ENCODE measurements around the gene MANEAL.

Gene MANEAL

DNA sequence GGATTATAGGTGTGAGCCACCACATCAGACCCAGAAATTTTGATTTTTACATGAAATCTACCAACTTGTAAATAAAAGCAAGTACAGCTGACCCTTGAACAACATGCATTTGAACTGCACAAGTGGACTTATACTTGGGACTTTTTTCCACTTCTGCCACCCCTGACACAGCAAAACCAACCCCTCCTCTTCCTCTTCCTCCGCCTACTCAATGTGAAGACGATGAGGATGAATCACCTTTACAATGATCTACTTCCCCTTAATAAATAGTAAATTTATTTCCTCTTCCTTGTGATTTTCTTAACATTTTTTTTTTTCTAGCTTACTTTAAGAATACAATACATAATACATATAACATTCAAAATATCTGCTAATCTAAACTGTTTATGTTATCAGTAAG is 31.9 kb downstream of the MANEAL start:
- no peak for DNase-seq (ENCODE audit: low read depth, low spot score)

- no peak for DNase-seq (ENCODE audit: low read depth, low spot score)
Observed at GRCh38 chr1:37828410-37829074, 34.9 kb downstream of the MANEAL start.

- no peak for DNase-seq (ENCODE audit: low read depth, low spot score)
Observed at GRCh38 chr1:37831109-37831508, 37.5 kb downstream of the MANEAL start.

DNA sequence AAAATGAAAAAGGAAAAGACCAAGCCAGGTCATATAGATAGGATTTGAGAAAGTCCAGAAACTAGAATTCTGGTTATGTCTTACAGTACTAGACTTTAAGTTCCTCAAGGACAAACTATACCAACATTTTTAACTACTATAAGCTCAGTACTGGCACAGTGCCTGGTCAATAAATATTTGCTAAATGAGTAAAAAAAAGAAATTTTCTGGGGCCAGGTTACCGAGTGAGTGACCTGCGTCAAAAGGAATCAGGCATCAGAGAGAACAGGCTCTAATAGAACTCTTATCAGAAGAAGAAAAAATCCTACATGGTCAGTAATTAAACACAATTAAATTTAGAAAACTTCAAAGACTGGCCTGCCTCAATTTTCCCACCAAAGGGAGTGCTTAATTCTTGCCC is 38.2 kb downstream of the MANEAL start:
- no peak for DNase-seq (ENCODE audit: low read depth, low spot score)

DNA sequence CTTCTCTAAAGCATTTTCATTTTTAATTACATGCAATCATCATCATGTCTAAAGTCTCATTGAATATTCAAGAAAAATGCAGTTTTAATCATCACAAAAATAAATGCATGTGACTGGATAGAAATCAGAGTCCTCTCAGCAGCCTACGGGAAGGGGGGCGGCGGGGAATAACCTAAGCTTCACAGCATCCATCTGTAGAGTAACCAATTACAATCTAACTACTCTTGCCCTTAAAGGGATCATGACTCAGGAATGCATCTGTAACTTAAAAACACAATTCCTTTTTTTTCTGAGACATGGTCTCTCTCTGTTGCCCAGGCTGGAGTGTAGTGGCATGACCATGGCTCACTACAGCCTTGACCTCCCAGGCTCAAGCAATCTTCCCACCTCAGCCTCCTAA is 43.1 kb downstream of the MANEAL start:
- DNase-seq (ENCODE audit: low read depth, low spot score): no peak

DNA sequence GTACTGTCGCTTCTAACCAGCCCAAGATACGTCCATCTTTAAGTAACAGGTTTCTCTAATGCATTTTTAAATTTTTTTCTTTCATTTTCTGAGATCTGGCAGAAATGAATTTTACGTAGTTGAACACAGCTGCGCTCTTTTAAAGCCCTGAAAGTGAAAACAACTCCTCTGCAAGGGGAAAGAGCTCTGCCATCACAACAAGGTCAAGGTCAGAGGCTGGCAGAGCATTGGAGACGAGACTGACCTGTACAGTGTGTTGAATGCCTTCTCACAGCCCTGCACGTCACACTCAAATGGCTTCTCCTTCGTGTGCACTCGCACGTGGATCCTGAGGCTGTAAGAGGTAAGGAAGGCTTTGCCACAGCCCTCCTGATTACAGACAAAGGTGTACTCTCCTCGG is 46.0 kb downstream of the MANEAL start:
- DNase-seq (ENCODE audit: low read depth, low spot score): no peak

DNA sequence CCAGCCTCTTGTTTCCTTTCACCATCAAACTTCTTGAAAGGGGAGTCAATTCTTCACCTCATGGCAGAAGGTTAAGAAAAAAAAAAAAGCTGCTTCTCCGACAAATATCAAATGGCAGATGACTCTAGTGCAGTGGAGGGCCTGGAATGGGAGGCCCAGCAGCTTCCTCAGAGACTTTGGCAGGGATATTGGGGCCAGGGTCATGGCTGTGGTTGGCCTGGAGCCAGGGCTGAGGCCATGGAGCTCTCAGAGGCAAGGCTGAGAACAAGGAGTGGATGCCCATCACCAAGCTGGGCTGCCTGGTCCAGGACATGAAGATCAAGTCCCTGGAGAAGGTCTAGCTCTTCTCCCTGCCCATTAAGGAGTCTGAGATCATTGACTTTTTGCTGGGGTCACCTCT is 47.1 kb downstream of the MANEAL start:
- DNase-seq (ENCODE audit: low read depth, low spot score): no peak

DNA sequence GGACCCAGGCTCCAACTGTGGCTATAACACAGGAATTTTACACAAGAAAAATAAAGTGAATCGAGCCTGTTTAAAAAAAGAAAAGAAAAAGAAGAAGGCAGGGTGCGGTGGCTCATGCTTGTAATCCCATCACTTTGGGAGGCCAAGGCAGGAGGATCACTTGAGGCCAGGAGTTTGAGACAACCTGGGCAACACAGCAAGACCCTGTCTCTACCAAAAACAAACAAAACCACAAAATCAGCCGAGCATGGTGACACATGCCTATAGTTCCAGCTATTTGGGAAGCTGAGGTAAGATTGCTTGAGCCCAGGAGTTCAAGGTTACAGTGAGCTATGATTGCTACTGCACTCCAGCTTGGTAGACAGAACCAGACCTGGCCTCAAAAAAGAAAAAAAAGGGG is 48.0 kb downstream of the MANEAL start:
- no peak for DNase-seq (ENCODE audit: low read depth, low spot score)

DNA sequence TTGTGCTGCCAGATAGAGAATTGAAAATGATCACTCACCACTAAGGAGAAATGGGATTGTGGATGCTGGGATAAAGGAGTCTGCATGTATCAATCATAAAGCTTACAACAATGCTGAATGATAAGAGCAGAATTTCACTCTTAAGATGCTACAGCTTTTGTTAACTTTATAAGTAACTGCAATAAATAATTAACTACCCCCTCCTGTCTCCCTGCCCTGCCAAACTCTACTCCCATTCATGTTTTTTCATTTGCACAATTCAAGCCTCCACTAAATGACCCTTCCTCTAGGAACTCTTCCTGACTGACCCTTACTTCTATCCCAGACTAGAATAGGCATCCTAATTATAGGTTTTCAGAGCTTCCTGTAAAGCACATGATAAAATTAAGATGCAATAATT is 50.9 kb downstream of the MANEAL start:
- DNase-seq (ENCODE audit: low read depth, low spot score): no peak

GRCh38 chr1:37845049-37845646 is 51.5 kb downstream of the MANEAL start:
- DNase-seq (ENCODE audit: low read depth, low spot score): no peak

GRCh38 chr1:37845786-37846185 is 52.1 kb downstream of the MANEAL start:
- no peak for DNase-seq (ENCODE audit: low read depth, low spot score)

DNA sequence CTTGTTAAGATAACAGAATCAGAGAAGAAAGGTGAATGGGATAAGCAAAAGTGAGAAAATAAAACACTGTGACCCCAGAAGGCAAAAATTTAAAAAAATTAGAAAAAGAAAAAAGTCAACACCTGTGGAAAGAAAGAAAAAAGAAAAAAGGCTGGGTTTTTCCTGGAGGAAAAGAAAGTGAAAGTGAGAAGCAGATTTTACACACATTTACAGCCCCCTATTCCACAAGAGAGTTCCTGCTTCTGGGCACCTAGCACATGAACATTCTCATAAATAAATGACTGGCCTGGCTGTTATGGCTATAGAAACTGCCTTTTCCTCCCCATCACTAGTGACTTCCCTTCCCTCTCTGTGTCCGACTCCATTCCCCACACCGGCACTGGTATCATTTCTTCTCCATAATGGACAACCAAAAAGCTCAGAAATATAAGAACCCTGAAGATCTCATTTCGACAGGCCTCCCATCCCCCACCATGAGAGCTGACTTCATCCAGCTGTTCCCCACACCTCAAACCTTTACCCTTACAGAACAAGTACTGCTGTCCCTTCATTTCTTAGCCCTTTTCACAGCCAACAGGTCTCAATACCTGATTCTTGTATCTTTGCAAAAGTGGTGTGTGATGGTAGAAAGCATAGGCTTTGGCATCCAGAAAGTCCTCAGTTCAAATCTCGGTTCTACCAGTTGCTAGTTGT is 53.1 kb downstream of the MANEAL start:
- no peak for DNase-seq (ENCODE audit: low read depth, low spot score)

DNA sequence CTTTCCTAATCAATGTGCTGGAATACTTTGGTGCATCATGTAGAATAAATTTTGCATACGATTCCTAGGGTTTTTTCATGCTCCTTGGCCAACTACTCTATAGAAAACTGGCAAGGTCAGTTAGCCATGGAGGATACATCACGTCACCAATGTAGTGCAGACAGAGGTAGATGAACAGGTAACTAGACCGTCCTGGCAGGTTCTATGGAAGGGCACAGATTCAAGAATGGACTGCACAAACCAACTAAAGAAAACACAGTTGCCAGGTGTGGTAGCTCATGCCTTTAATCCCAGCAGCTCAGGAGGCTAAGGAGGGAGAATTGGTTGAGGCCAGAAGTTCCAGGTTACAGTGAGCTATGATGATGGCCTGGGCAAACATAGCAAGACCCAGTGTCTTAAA is 55.8 kb downstream of the MANEAL start:
- no peak for DNase-seq (ENCODE audit: low read depth, low spot score)

DNA sequence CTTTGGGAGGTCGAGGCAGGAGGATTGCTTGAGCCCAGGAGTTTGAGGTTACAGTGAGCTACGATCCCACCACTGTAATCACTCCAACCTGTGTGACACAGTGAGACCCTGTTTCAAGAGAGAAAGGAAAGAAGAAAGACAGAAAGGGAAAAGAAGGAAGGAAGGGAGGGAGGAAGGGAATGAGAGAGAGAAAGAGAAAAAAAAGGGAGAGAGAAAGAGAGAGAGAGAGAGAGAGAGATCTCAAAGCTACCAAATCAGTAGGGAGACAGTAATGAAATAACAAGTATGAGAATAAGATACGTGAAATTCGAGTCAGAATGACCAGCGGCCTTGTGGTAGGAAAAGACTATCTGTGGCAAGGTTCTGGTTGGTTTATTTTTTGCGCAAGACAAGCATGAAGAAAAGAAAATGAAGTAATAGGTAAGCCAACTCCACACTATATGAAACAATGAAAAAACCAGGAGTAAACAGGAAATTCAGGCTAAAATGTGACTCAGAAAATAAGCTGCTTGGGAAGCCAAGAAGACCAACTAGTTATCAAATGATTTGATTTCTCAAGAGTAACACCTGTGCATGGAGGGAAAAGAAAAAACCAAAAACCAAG is 56.8 kb downstream of the MANEAL start:
- DNase-seq (ENCODE audit: low read depth, low spot score): no peak

Data from smooth muscle cell of the brain vasculature (primary cell).